Stimulated activated CD4-positive, alpha-beta T cell treated with anti-CD3 and anti-CD28 coated beads, Interleukin-15, amount 100 ng/mL, for 1 hour (primary cell): ENCODE data around the gene PIP4K2B.

Experiments used
- DNase-seq, 2 donors: peaks; one replicate each; pipeline ENCODE4 v3.0.0-alpha.2; 2020; ENCODE audit warnings: low read depth in 1 of 2, low spot score in 1 of 2

PIP4K2B gene

DNA sequence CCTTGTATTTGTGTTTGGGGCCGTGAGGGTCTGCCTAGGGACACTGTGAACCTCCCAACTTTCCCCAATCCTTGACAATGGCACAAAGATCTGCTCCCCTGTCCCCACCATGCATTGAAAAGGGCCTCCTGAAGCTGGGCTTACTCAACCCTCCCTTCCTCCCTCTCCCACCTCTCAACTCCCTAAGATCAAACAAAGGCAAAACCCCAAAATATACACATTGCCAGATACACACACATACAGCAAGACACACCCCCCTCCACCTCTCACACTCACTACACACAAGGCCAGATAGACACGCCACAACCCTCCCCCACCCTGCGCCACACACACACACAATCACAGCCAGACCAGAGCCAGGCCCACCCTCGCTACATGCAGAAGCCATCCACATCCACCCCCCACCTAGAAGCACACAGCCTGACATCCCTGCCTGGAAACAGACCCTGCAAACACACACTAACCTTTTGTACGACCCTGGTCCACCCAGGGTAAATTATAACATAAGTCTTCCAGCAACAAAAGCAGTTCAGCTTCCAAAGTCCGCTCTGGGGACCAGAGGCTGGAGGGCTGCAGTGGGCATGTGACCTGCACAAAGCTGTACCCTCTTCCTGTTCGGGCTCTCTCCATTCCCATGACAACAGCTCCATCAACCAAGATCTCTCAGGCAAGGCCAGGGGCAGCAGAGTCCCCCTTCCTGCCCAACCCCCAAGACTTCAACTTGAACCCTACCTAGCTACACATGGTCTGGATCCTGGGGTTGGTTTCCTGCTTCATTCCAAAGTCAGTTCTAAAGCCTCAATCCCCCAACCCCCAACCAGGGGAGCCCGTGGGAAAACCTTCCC lies 53.1 kb downstream of the PIP4K2B start:
- DNase-seq, result no peak

DNA sequence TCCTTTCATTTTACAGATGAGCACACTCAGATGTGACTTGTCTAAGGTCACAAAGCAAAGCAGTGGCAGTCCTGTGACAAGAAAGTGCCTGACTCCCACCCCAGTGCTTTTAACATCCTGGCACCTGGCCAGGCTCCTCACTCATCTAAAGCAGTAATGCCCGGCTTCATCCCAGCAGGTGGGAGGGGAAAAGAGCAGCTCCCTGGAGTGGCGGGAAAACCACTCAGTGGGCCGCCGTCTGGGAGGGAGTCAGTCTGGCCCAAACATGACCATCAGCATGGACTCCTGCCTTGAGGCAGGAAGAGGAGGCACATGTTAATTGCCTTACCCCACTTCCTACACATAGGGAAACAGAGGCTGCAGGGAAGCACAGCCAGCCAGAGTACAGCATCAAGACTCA lies 53.8 kb downstream of the PIP4K2B start:
- DNase-seq, result no peak

DNA sequence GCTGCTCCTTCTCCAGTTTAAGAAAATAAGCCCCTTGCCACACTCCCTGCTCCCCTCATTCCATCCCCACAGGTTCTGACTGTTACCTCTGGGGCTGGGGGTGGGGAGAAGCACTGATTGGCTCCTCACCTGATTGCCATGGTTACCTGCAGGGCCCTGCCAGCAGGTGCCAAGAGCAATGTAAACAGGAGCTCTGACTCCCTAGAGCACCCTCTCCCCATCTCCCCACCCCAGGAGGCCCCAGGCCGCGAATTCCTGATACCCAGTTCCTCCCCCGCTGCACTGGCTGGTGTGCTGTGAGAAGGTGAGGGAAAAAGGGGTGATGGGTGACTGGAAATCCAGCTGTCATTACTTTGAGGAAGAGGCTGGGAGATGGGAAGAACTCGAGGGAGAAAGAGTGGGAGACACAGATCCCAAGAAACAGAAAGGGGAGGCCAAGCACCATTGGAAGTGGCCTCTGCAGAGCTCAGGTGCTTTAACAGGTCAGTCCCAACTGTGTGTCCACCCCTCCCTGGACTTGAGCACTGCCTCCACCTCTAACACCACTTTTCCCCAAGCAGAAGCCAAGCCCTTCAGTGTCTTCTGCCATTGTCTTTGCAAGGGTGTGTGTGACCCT lies 55.7 kb downstream of the PIP4K2B start:
- DNase-seq, result no peak

DNA sequence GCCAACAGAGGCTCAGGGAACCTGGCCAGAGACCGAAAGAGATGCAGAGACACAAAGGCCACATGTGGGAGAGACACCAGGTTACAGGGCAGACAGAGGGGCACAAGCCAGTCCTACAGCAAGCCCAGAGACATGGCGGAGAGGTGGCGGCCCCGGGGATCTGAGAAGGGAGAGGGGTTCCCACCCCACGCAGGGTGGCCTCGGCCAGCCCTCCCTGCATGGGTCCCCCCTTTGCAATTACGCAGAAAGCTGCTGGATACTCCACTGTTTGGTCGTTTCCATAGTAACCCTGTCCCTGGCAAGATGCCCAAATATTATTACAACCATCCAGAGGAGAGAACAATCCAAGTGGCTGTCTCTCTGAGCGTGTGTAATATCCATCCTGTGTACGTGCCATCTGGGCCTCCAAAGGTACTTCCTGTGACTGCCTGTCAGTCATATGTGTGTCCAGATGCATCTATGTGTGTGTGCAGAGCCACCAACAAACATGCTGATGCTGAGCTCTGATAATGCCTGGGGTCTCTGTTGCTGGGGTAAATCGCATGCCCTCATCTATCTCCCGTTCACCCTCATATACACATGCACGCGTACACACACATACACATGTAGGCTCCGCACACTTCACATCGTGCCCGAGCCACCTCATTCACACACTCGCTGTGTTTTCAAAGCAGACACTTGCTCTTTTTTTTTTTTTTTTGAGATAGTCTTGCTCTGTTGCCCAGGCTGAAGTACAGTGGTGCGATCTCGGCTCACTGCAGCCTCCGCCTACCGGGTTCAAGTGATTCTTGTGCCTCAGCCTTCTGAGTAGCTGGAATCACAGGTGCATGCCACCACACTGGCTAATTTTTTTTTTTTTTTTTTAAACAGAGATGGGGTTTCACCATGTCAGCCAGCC lies 56.7 kb downstream of the PIP4K2B start:
- no peak for DNase-seq

DNA sequence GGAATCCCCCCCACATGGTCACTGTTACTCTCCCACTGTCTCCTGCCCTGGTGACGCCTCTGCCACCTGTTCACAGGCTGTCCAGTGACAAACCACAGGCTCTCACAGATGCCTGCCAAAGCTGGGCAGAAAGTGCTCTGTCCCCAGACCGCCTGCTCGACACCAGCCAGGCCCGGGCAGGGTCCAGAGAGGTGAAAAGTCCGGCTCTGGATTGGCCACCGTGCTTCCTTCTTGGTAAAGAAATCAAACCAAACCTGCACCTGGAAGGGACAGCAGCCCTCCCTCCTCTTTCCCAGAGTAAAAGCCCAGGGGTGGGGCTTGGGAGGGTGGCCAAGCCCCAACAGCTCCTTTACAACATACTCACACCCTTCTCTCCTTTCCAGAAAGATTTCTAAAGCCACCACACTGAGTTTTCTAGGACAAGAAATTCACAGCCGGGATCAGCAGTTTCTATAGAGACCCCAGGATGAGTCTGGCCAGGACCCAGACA lies 57.4 kb downstream of the PIP4K2B start:
- no peak for DNase-seq

DNA sequence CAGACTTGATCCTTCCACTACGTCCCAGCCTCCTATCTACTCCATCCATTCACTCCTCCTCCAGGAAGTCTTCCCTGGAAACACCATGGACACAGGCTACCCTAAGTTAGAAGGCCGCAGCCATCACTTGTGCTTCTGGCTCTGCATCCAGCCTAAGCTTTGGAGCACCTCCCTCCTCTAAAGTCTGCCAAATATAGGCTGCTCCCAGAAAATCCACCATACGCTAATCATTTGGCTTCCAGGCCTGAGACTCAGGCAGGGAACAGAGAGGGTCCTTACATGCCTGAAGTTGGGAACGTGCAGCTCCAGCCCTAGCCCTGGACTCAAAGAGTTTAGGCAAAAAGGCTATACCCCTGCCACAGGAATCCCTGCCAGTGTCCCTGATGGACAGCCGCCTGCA lies 57.9 kb downstream of the PIP4K2B start:
- no peak for DNase-seq

DNA sequence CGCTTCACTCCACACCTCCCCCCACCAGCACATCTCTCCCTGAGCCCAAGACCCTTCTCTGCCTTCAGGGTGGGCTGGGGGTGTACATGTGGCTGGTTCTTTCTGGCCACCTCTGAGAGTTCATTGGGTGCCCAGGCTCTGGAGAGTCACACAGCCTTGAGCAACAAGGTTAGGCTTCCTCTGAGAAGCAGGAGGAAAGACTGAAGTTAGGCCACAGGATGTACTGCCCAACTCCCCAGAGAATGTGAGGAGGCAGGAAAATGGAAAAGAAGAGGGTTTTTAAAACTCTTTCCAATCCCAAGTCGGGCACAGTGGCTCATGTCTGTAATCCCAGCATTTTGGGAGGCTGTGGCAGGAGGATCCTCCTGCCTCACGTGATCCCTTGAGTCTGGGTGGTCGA lies 58.5 kb downstream of the PIP4K2B start:
- no peak for DNase-seq

DNA sequence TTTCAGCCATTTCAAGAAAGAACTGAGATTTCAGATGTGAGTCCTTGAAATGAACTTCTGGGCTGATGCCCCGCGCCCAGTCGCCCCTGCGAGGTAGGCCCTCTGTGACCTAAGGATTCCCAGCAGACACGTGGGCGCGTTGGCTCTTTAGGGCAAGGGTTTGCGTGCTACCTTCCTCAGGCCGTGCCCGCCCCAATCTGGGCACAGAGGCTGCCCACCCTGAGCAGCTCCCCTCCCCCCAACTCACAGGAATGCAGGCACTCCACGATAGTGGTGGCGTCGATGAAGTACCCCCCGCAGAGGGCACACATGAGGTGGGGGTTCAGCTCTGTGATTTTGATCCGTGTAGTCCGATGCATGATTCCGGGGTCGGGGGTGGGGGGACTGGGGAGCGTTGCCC lies 59.3 kb downstream of the PIP4K2B start:
- no peak for DNase-seq

DNA sequence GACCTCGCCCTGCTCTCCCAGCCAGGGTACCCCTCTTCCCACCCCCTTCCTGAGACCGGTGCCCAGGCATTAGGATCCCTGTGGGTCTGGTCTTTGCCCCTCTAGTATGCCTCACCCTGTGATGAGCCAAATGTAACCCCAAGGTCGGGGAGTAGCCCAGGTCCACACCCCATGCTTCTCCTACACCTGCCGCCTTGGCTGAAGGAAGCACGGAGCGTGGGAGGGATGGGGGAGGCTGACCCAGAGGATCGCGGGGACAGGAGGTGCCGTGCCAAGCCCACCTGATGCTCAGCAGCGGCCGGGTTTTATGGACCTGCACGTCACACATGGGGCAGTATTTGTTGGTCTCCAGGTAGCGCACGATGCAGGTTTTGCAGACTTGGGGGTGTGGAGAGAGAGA lies 60.1 kb downstream of the PIP4K2B start:
- DNase-seq, result no peak

DNA sequence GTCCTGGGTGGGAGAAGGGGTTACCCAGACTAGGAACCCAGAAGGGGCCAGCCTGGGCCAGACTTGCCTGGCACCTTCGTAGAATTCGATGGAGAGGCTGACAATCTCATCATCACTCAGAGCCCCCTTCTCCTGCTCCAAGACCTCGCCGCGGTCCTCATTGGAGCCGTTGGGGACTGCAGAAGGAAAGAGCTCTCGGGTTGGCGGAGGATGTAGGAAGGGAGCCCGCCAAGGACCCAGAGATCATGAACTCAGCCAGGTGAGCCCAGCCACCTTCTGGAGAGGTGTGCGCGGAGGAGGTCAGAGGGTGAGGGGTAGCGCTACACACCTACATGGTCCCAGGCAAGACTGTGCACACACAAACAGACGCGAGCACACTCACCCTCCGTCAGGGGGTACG lies 60.7 kb downstream of the PIP4K2B start:
- DNase-seq, result no peak

DNA sequence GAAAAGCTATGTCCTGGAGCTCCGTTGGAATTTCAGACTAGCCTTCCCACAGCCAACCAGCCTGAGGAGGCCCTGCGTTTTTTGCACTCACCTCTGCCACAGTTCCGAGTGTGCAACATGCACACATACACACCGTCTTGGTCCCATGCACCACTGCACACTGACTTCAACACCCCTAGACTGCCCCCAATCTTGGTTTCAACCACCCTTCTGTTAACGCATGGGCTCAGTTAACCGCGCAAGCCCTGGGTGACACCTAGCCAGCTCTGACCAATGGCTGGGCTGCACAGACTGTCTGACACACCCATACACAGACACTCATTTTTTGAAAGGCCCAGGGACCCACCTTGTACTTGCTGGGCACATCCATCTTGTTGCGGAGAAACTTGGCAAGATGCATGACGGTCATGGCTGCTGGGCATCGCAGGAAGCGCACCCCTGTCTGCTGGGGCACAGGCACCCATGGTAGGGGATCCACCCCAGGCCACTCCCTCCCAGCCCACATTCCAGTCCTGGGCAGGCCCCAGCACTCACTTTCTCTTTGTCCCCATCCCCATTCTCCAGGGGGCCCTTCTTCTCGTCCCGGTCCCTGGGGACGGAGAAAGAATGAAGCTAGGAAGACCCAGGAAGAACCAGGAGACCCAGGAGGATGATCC lies 61.2 kb downstream of the PIP4K2B start:
- no peak for DNase-seq

DNA sequence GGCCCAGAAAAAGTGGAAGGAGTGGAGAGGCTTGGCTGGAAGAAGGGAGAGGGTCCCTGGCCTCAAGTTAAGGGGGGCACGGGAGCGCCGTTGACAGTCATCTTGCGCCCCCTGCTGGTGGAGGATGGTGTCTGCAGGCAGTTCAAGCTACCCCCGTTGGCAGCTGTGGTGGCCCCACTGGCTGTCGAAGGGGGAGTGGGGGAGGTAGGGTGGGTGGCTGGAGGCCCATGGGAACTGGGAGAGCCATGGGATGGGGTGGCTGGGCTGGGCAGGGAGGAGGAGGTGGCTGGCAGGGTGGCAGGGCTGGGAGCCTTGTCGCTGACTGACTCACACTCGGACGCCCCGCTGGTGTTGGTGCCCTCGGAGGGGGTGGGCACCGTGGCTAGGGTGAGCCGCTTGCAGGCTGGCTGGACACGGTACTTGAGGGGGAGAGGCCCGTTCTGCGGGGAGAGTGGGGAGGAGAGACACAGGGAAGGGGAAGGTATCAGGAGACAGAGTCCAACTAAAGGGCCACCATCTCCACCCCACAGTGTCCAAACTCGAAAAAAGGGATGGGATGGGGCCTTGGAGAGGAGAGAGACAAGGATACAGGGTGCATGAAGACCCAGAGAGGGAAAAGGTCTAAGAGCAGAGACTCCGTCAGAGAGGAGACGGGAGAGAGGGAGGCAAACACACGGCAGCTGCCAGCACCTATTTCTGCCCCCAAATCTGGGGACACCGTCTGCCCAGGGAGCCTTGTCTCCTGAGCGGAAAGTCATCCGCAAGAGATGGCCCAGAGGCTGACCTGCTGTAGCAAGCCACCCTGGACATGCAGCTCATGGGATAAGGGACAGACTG lies 64.0 kb downstream of the PIP4K2B start:
- peak; percentile 54 to 67 for DNase-seq

DNA sequence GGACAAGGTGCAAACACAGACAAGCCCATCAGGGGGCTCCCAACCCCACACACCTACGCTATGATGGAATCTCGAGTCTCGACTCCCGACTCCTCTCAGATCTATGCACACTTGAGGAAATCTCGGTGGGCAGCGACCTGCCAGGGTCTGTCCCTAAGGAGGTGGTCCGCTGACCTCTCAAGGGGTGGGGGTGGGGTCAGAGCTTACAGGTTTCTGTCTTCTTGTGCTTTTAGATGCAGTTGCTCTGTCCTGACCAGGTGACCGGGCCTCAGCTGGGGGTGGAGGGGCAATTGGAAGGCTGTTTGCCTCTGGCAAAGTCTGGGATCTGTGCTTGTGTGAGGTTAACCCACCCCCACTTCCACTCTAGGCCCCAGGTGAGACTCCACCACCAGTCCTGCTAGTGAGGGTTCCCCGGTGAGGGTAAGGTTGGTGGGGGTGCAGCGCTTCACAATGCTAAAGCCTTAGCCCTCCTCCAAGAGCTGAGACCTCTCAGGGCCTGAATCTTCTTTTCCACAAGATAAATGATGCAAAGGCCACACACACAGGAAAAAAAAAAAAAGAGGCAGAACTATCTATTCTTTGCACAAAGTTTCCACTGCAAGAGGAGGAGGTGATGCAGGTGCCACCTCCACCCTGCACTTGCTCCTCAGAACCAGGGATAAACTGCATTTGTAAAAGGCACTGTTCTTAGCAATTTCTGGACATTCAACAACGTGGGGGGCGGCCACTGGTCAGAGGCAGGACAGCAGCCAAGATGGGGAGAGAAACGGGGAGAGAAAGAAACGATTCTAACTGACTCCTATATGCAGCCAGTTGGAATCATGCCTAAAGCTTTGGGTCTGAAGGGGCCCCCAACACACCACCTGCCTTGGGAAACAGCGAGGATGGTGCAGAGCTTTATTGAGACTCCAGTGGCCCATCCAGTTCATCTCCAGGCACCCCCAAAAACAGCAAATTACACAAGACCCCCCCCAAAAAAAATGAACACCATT lies 65.1 kb downstream of the PIP4K2B start:
- no peak for DNase-seq

DNA sequence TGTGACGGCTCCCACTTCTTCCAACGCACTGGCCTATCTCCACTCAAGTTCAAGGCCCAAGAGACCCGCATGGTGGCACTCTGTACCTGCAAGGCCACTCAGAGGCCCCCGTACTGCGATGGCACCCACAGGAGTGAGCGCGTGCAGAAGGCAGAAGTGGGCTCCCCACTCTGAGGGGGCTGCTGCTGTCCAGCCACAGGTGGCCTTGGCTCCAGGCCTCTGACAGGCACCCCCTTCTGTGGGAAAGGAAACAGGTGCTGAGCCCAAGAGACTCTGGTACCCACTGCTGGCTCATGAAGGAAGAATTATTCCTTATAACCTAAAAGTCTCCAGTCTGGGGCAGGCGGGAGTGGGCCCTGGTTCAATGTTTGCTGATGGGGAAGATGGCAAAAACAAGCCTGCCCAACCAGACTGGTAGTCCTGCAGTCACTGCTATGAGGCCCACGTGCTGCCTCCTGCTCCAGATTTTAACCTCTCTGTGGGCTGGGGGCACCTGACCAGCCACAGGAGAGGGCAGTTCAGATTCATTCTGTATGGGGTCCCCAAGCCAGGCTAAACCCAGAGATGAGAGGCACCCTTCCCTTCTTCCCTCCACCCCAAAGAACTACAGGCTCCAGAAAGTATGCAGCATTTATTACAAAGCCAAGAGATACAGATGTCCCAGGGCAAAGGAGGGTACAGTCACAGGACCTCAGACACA lies 65.9 kb downstream of the PIP4K2B start:
- no peak for DNase-seq

DNA sequence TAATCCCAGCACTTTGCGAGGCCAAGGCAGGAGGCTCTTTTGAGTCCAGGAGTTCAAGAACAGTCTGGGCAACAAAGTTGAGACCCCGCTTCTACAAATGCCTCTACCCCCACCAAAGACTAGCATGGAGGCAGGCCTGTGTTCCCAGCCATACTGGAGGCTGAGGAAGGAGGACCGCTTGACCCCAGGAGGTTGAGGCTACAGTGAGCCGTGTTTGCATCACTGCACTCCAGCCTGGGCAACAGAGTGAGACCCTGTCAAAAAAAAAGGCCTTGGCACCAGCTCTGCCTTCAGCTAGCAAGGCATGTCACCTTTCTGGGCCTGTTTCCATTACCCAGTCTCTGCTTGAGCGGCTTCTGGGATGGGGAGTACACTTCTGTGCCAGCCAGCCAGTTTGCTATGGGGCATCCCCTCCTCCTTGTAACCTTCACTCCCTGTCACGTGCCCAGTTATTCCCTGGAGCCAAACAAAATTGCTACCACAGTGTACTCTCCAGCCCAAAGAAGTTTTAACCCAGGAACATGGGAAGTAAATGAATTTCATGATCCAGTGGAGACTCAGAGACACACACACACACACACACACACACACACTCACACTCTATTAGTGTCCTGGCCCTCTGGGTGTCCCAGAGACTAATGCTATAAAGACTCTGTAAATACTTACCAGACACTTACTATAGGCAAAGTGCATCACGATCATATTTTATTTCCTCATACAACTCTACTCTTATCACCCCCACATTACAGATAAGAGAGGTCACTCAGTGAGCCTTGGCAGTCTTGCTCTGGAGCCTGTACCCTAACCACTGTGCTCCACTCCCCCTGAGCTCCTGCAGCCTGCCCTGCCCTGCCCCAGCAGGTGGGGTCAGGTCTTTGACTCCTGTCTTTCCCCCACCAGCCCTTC lies 66.7 kb downstream of the PIP4K2B start:
- DNase-seq, result no peak

DNA sequence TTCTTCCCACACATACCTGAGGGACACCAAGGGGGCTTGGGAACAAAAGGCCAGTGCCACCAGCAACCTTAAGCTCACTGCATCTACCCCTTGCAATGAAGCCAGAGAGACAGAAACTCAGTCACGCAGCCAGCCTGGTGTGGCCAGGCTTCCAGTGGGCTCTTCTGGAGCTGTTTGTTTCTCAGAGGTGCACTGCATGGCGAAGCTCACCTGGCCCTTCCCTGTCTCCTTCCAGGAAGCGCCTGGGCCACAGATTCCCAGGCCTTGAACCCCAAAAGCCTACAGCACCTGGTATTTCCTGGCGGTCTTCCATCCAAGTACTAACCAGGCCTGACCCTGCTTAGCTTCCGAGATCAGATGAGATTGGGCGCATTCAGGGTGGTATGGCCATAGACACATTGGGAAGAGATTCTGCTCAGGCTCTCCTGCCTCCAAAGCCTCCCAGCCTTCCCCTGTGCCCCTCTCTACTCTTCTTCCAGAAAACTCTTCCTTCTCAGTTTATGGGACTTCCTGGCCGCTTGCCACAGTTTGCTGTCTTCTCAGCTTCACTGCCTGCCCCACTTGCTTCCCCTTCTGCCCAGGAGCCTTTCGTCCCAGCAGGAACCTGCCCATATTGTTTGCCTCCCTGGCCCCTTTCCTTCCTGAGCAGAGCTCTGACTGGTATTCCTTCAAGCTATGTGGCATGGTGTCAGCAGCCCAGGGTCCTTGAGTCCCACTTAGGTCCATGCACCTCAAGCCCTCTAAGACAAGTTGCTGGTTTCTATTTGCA lies 67.6 kb downstream of the PIP4K2B start:
- no peak for DNase-seq
